GM19455 (cell line): ENCODE data around the gene ITGA1.
A peak's percentile ranks its signal among the peaks of the same experiment; 100 is the strongest.
"Not testable (repeated sequence)": the region's sequence is repeated elsewhere in the genome, so short reads cannot be mapped to it uniquely, and the experiment has no call there.

Experiments used
- ATAC-seq: cut with Tn5 transposase; IDR thresholded peaks from one replicate; pipeline ENCODE4 v1.9.1; 2021; ENCODE audit not compliant: unreplicated experiment

The ITGA1 gene

GRCh38 chr5:52827815-52828214, 40.1 kb downstream of the ITGA1 start:
- no peak for ATAC-seq

DNA sequence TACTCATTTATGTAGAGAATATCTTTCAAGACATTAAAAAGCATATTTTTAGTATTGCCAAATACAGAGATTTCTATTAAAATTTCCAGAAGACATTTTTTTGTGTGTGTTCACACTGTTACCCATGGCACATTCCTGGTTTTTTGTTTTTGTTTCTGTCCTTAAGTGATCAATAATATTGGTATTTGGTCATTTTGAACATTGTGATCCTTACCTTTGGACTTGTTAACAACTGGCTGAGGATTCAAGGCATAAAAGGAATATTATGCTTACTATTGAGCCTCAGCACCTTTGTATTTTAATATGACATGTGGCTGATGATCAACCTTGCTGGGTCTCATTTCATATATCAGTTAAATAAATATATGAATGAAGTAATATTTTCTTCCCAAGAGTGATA, 41.9 kb downstream of the ITGA1 start:
- no peak for ATAC-seq

DNA sequence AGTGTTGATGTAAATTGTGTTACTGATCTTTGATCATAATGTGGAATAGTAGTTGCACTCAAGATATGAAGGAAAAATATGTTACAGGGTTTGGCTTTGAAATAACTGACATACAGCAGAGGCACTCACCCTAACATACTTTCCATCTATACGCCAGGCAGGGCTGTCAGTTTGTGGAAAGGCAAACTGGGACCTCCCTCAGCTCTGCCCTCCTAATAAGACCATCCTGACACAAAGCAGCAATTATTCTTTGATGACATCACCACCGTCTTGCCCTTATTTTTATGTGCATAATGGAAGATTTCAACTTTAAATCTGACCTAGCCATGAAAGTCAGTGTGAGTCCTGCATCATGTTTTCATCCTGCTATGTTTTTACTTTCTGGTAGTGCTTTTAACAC, 42.9 kb downstream of the ITGA1 start:
- no peak for ATAC-seq

GRCh38 chr5:52831786-52832511, 44.2 kb downstream of the ITGA1 start:
- no peak for ATAC-seq

DNA sequence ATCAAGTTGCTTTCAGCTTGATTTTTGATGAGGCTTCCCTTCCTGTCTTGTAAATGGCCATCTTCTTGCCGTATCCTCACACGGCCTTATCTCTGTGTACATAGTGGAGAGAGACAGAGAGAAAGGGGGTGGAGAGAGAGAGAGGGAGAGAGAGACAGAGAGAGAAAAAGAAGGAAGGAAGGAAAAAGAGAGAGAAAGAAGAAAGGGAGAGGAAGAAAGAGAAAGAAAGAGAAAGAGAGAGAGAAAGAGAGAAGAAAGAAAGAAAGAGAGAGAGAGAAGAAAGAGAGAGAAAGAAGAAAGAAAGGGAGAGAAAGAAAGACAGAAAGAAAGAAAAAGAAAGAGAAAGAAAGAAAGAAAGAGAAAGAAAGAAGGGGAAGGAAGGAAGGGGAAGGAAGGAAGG, 46.6 kb downstream of the ITGA1 start:
- ATAC-seq = no peak

DNA sequence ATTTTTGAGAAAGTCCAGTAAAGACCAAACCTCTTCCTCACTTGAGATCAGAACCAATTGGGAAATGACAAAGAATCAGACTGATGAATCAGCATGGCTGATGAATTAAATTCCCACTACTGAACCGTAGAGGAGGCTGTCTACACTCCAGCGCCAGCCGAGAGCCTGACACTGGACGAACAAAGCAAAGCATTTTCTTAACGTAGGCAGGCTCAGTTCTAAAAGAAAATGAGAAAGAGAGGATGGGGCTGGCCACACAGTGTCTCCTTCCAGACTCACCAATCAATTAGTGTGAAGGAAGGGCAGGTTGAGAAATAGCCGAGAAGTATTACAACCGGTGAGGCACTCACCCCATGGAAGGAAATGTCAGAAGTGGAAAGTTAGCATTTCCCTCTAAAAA, 49.4 kb downstream of the ITGA1 start:
- ATAC-seq = no peak

DNA sequence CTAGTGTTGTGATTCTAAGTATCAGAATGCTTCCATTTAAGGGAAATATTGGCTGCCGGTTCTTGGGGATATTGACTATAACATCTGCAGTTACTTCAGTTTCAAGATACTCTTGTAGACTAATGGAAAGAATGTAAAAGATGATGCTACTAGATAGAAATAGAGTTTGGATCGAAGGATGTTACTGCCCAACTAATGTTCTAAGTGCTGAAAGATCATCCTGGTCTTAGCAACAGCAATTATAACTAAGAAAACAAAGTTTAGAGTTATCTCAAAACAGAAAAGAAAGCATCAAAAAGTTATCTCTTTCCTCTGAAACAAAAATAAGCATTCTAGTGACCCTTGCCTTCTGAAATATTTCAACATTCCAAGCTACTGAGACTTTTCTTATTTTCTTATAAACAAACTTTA, 49.9 kb downstream of the ITGA1 start:
- ATAC-seq = no peak

GRCh38 chr5:52838326-52839015, 50.8 kb downstream of the ITGA1 start:
- no peak for ATAC-seq

GRCh38 chr5:52839285-52839684, 51.6 kb downstream of the ITGA1 start:
- ATAC-seq = no peak

GRCh38 chr5:52840277-52841050, 52.7 kb downstream of the ITGA1 start:
- ATAC-seq = no peak

- no peak for ATAC-seq
Observed at GRCh38 chr5:52841114-52841513, 53.4 kb downstream of the ITGA1 start.

DNA sequence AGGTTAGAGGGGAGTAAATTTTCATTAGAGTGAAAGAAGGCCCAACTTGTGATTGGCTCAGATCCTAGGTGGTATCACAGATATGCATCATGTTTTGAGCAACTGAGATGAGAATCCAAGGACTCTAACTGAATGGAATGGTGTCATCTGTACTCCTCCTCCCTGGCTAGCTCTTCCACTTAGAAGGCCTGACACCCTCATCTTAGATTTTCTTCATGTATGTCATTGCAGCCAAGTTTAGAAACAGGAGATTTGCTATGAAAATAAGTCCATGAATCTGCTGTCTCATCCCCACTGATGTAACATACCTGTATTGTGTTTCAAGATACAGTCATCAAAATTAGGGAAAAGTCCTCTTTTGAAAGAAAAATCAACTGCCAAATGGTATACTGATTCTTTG, 54.4 kb downstream of the ITGA1 start:
- no peak for ATAC-seq

GRCh38 chr5:52844885-52845284, 57.2 kb downstream of the ITGA1 start:
- ATAC-seq = no peak

DNA sequence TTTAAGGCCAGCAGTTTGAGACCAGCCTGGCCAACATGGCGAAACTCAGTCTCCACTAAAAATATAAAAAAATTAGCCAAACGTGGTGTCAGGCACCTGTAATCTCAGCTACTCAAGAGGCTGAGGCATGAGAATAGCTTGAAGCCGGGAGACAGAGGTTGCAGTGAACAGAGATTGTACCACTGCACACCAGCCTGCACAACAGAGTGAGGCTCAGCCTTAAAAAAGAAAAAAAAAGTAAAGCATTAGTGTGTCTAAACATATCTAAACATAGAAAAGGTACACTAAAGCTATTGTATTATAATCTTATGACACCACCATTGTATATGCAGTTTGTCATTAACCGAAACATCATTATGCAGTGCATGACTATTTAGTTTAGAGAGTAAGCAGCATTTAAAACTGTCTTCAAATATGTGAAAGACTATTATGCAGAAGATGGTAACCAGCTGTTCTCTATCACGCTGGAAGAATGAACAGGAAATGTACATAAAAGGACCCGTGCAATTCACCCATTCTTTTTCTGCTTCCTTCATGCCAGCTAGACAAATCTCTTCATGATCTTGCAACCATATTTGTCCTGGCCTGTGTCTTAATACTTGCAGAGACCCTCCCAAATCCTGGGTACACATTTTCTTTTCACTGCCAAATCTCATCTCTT, 58.6 kb downstream of the ITGA1 start:
- no peak for ATAC-seq

- ATAC-seq = not testable (repeated sequence)
Observed at GRCh38 chr5:52848688-52849087, 61.0 kb downstream of the ITGA1 start.

DNA sequence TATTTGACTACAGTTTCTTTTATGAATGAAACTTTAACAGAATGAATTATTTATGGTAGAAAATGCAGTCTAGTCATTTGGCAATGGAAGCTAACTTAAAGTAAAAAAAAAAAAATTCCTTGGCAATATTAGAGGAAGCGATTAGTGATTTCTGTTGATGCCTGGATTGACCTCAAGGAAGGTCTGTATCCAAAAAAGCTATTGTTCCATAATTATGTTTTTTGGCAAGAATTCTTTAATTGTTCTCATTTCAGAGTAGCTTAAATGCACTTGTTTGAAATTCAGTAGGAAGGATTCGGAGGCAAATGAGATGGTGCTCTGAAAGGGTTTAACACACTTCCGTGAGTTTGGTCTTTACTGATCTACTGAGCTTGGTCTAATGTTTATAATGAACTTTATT, 61.8 kb downstream of the ITGA1 start:
- ATAC-seq = no peak

GRCh38 chr5:52853650-52854049, 65.9 kb downstream of the ITGA1 start:
- no peak for ATAC-seq

DNA sequence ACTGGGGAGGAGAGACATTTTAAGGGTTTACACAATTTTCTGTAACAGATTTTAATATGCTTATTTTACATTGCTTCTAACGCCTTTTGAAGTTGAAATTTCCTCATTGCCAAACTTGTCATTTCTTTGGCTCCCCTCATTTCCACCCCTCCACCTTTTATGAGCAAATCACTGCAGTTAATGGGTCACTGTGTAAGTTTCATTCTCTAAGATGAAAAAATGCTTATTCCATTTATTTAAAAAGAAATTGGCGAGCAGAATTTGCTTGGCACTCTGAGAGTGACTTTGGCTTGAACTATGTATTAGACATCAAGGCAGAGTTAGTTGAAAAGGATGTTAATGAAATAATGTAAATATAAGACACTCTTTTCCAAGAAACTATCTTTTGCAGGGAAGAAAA, 66.6 kb downstream of the ITGA1 start:
- ATAC-seq = no peak

DNA sequence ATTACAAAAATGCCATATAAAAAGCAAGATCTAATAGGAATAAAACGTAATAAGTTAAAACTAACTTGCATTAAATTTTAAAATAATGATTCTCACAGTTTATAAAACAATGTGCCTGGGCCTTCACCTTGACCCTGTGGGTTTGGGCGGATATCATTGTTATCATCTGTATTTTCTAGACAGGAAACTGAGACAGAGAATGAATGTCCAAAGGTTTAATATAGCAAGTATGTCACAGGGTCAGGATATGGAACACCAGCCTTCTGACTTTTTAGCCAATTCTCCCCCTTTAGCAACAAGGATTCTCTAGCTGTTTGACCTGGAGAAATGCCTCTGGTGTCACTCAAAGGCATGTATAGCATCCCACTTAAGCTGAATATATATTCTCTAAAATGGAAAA, 67.2 kb downstream of the ITGA1 start:
- no peak for ATAC-seq

DNA sequence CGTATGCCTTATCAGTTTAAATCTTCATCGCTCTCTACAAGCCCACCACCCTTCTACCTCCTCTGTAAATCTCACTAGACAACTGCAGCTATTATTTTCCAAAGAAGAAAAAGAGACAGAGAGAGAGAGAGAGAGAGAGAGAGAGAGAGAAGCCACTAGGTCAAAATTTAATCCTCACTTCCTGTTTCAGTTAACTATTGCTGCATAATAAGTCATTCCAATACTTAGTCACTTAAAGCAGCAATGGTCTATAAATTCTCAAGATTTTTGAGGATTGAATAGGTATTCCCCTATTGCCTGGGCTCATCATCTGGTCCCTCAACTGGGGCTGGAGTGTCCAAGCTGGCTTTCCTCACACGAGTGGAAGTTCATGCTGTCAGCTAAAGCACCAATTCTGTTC, 68.8 kb downstream of the ITGA1 start:
- peak; percentile 75 for ATAC-seq

DNA sequence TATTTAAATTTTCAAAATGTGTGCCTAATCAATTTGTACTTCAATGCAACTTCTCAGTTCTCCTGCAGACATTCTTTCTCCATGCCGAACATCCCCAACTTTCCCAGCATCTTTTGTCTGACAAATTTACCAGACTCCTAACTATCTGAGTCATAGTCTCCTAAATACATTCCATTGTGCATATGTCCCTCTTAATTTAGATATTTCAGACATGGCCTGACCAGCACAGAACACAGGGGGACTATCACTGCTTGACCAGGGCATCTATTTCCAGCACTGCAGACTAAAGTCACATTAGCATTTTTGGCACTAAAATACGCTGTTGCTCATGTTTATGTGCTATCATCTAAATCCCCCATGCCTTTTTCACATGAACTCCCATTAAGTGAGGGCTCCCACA, 71.9 kb downstream of the ITGA1 start:
- ATAC-seq = no peak
